NT2/D1 (cell line): ENCODE measurements around the gene SLC39A13.

Source experiments
- DNase-seq: peaks from one replicate; pipeline ENCODE4 v3.0.0-alpha.2; 2011; ENCODE audit warnings: low read depth, low spot score
- H3K27me3 ChIP-seq: 2 replicates; pipeline ENCODE4 v1.6.0; 2011; ENCODE audit warnings: mild to moderate bottlenecking; ENCODE audit not compliant: insufficient read length, insufficient read depth
- H3K36me3 ChIP-seq: 2 replicates; pipeline ENCODE4 v1.6.1; 2011; ENCODE audit warnings: mild to moderate bottlenecking, low read length, mixed read lengths; ENCODE audit not compliant: insufficient read depth, insufficient read length
- H3K4me1 ChIP-seq: 2 replicates; pipeline ENCODE4 v1.5.1; 2011; ENCODE audit not compliant: insufficient read depth, insufficient read length
- H3K4me3 ChIP-seq: 2 replicates; pipeline ENCODE4 v1.5.1; 2011; ENCODE audit warnings: low read depth; ENCODE audit not compliant: insufficient read length
- H3K9ac ChIP-seq: 2 replicates; pipeline ENCODE4 v1.6.0; 2011; ENCODE audit warnings: low read depth; ENCODE audit not compliant: insufficient read length
- H3K9me3 ChIP-seq: 2 replicates; pipeline ENCODE4 v1.5.1; 2011; ENCODE audit warnings: mild to moderate bottlenecking, low read length; ENCODE audit not compliant: insufficient read depth
- SUZ12 ChIP-seq: IDR thresholded peaks from 2 replicates; pipeline ENCODE4 v1.6.1; 2011; ENCODE audit not compliant: insufficient read length, insufficient read depth; ENCODE audit errors: extremely low read depth
- YY1 ChIP-seq: IDR thresholded peaks from 2 replicates; pipeline ENCODE4 v1.6.1; 2011; ENCODE audit not compliant: insufficient read length, insufficient read depth
- ZNF274 ChIP-seq: IDR thresholded peaks from 2 replicates; pipeline ENCODE4 v1.6.1; 2011; ENCODE audit warnings: mild to moderate bottlenecking, low read depth, low read length

The SLC39A13 gene

DNA sequence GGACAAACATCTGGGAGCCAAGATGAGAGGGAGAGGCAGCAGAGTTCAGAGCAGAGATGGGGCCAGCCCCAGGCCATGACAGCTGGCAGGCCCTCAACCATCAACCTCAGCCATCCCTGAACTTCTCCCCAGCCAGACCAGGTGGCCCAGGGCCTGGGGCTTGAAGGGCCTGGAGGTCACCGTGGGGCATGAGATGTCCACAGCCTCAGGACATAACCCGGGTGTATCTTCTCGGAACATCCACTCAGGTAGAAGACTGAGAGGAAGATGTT is 12.4 kb upstream of the SLC39A13 start:
- no peaks in the 10 kb centered on the region for H3K27me3 ChIP-seq
- no peak for DNase-seq
- H3K36me3 ChIP-seq, result no peaks in the 10 kb centered on the region
- TF ChIP-seq YY1 (no peak), ZNF274 (no peak), SUZ12 (no peak)
- no peaks in the 10 kb centered on the region for H3K9me3 ChIP-seq
- H3K4me3 ChIP-seq, result no peak overlapping the region
- peaks cover 28% of the 10 kb centered on the region for H3K4me1 ChIP-seq
- peak overlapping the region; percentile 21 for H3K9ac ChIP-seq

DNA sequence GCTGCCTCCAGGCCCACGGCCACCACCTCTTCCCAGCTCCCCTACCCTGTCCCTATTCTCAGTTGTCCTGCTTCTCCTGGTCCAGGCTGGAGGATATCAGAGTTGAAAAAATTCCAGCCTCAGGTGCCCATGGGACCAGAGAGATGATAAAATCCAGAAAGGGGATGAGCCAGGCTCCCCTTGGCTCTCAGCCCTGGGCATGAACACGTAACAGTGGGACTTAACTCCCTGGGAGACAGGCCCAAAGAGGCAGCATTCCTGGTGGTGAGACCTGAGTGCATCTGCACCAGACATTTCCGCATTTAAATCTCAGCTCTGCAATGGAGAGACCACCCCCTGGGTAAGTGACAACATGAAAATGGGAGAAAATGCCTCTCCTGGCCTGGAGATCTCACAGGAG is 10.4 kb upstream of the SLC39A13 start:
- Histone ChIP-seq H3K27me3 (no peaks in the 10 kb centered on the region), H3K4me3 (no peak overlapping the region), H3K9me3 (no peaks in the 10 kb centered on the region), H3K4me1 (peaks cover 19% of the 10 kb centered on the region), H3K9ac (no peak overlapping the region), H3K36me3 (no peaks in the 10 kb centered on the region)
- no peak for DNase-seq
- TF ChIP-seq ZNF274, result no peak
- no peak for TF ChIP-seq SUZ12
- no peak for TF ChIP-seq YY1

DNA sequence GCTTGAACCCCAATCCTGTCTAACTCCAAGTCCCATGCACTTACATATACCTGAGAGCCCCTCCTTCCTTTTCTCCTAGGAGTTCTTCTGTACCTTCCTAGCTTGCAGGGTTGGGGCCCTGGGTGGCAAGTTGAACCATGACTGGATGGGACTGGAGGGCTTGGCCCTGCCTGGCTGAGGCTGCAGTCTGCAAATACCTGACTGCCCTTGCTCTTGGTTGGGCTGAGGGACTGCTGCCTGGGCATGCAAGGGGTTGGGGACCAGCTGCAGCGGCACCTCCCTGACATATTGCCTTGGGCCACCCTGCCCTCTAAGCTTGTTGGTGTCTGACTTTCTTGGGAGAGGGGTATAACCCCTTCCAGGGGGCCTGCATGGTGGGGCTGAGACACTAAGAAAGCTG is 9.8 kb upstream of the SLC39A13 start:
- Histone ChIP-seq H3K36me3 (no peaks in the 10 kb centered on the region), H3K4me3 (no peak overlapping the region), H3K9me3 (no peaks in the 10 kb centered on the region), H3K9ac (peak overlapping the region; percentile 18), H3K4me1 (peaks cover 15% of the 10 kb centered on the region), H3K27me3 (no peaks in the 10 kb centered on the region)
- DNase-seq, result no peak
- TF ChIP-seq SUZ12, result no peak
- no peak for TF ChIP-seq YY1
- TF ChIP-seq ZNF274, result no peak

DNA sequence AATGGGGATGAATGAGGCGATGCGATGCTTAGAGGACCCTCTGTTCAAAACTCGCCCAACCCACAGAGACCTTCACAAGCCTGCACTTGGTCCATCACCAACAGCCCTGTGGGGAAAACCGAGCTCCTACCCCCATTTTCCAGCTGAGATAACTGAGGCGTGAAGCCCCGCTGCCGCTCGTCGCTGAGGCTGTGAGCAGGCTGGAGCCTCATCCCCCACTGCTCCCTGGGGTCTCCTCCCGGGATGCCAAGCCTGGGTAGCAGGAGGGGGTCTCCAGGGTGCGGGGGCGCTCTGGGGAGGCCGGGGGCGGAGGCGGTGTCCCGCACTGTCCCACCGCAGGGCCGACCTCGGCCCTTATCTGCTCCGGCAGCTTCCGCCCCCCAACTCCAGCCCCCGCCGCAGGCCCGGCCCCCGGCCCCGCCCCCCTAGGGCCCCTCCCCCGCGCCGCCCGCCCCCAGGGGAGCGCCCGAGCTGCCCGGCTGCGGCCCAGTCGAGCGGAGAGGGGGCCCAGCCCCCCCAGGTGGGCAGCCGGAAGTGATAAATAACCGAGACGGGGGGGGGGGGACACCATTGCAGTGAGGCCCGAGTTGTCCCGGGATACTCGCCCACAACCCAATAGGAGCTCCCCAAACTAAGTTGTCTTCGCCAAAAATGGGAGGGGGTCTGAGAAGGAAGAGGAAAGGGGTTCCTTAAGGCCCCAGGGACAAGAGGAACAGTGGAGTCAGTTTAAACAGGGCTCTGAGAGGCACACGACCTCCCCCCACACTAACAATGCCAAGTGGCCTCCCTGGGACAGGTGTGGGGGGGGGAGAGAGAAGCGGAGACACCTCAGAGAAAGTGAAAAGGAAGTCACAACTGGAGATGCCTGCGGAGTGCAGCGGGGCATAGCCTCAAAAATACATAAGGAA is 8.3 kb upstream of the SLC39A13 start:
- H3K9me3 ChIP-seq, result no peaks in the 10 kb centered on the region
- H3K4me1 ChIP-seq, result peaks cover 7% of the 10 kb centered on the region

DNA sequence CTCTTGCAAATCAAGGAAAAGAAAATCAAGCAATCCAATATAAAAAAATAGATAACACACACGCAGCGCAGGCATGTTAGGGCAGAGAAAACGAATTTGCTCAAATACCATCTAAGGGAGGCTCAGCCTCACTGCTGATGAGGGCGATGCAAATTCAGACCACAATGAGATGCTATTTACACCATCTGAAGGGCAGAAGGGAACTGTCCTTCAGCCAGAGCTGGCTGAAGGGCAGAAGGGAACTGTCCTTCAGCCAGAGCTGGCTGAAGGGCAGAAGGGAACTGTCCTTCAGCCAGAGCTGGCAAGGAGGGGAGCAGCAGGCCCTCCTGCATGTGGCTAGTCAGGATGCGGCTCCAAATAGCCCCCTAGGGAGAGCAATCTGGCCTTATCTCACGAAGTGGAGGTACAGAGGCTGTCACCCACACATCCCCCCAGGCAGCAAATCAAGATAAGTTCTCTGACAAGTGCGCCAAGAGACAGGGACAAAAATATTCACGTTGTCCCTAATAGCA is 7.6 kb upstream of the SLC39A13 start:
- Histone ChIP-seq H3K36me3 (no peaks in the 10 kb centered on the region), H3K9me3 (no peaks in the 10 kb centered on the region), H3K9ac (no peak overlapping the region), H3K4me1 (peaks cover 7% of the 10 kb centered on the region), H3K4me3 (no peak overlapping the region), H3K27me3 (no peaks in the 10 kb centered on the region)
- DNase-seq, result no peak
- TF ChIP-seq YY1 (no peak), ZNF274 (no peak), SUZ12 (no peak)

More for the DNA sequence above, 8.3 kb upstream of the SLC39A13 start:
- no peak for DNase-seq
- Histone ChIP-seq H3K9ac (peak overlapping the region; percentile 57), H3K36me3 (no peaks in the 10 kb centered on the region), H3K27me3 (no peaks in the 10 kb centered on the region), H3K4me3 (no peak overlapping the region)
- no peak for TF ChIP-seq SUZ12
- no peak for TF ChIP-seq YY1
- TF ChIP-seq ZNF274, result no peak

DNA sequence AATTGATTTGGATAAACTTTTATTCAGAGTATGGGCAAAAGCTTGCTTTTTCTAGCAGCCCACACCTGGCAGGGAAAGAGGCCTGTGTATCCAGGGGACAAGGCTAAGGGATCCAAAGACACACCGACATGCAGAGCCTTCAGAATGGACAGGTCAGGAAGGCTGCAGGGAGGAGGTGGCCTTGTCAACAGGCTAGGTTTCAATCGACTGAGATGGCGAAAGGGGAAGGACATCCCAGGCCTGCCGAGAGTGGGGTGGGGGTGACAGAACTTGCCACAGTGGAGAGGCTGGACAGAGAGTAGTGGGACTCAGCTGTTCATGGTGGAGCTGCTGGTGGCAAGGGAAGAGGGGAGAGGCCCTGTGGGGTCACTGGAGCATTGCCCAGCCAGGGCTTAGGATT is 5.3 kb upstream of the SLC39A13 start:
- Histone ChIP-seq H3K4me1 (peaks cover 8% of the 10 kb centered on the region), H3K36me3 (no peaks in the 10 kb centered on the region), H3K9me3 (no peaks in the 10 kb centered on the region), H3K27me3 (no peaks in the 10 kb centered on the region), H3K9ac (no peak overlapping the region), H3K4me3 (no peak overlapping the region)
- no peak for DNase-seq
- TF ChIP-seq SUZ12 (no peak), YY1 (no peak), ZNF274 (no peak)

DNA sequence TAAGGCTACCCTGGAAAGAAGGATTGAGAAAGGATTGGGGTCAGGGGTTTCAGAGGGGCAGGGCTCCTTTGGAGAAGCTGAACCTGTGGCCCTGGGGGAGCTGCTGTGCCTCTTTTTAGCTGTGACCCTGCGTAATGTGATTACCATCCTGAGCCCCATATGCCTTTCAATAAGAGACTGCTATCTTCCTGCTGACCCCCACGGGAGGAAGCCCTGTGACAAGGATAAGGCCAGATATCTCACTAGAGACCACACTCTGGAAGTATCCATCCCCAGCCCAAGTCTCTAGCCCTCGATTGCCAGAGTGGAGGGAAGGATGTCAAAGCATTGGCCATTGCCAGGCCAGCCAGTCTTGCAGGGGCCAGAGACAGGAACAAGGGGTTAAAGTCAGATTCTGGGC is 4.8 kb upstream of the SLC39A13 start:
- Histone ChIP-seq H3K9ac (no peak overlapping the region), H3K27me3 (no peaks in the 10 kb centered on the region), H3K4me1 (peaks cover 5% of the 10 kb centered on the region), H3K4me3 (no peak overlapping the region), H3K9me3 (no peaks in the 10 kb centered on the region), H3K36me3 (no peaks in the 10 kb centered on the region)
- no peak for DNase-seq
- TF ChIP-seq YY1 (no peak), ZNF274 (no peak), SUZ12 (no peak)
